Keratinocyte (primary cell): ENCODE data around the gene GDNF. TPM values are rescaled to one million over a fixed set of nuclear protein-coding genes. Genes with fewer than 3 reads are reported as not detected.

Source experiments
- DNase-seq: peaks from one replicate; pipeline ENCODE4 v3.0.0-alpha.2; 2011; ENCODE audit warnings: low read depth, missing footprints, low spot score
- FAIRE-seq: peaks from 2 replicates; lab custom pipeline; 2011; peaks lifted over from hg19 to GRCh38; lab: Jason Lieb, UNC
- H2AFZ ChIP-seq: 2 replicates; pipeline ENCODE4 v1.6.0; 2012; ENCODE audit warnings: low read length, control low read depth, inconsistent platforms; ENCODE audit not compliant: control insufficient read depth
- H3K27ac ChIP-seq: 2 replicates; pipeline ENCODE4 v1.5.1; 2011; ENCODE audit warnings: low read length; ENCODE audit not compliant: control insufficient read depth, insufficient read depth
- H3K27me3 ChIP-seq: 3 replicates; pipeline ENCODE4 v1.6.0; 2011; ENCODE audit warnings: low read length; ENCODE audit not compliant: control insufficient read depth, insufficient read depth; ENCODE audit errors: extremely low read depth
- H3K36me3 ChIP-seq, 2 experiments: 2 replicates in 1 of 2; 3 replicates in 1 of 2; pipeline ENCODE4 v1.5.1; 2011; ENCODE audit warnings: low read length in 2 of 2, mild to moderate bottlenecking in 1 of 2; ENCODE audit not compliant: control insufficient read depth in 2 of 2, insufficient read depth in 2 of 2; ENCODE audit errors: extremely low read depth in 1 of 2
- H3K4me1 ChIP-seq: 3 replicates; pipeline ENCODE4 v1.5.1; 2011; ENCODE audit warnings: low read length; ENCODE audit not compliant: control insufficient read depth, insufficient read depth; ENCODE audit errors: extremely low read depth
- H3K4me2 ChIP-seq: 3 replicates; pipeline ENCODE4 v1.6.0; 2011; ENCODE audit warnings: low read depth, low read length; ENCODE audit not compliant: control insufficient read depth, insufficient read depth; ENCODE audit errors: extremely low read depth
- H3K4me3 ChIP-seq, 3 experiments: fragments of 200-600 bp in 1 of 3; sonication (generic) in 1 of 3; 2 replicates in 2 of 3; 3 replicates in 1 of 3; pipeline ENCODE4 v1.5.1; 2011 to 2016; ENCODE audit warnings: low read length in 3 of 3, mild to moderate bottlenecking in 3 of 3, control low read depth in 2 of 3, inconsistent platforms in 1 of 3, low read depth in 1 of 3, mixed read lengths in 1 of 3, mixed run types in 1 of 3, moderate library complexity in 1 of 3; ENCODE audit not compliant: control insufficient read depth in 2 of 3, insufficient read depth in 2 of 3; ENCODE audit errors: extremely low read depth in 1 of 3
- H3K79me2 ChIP-seq: 2 replicates; pipeline ENCODE4 v1.6.0; 2012; ENCODE audit warnings: low read length; ENCODE audit not compliant: control insufficient read depth, insufficient read depth
- H3K9ac ChIP-seq: 3 replicates; pipeline ENCODE4 v1.6.0; 2011; ENCODE audit warnings: low read length; ENCODE audit not compliant: control insufficient read depth, insufficient read depth; ENCODE audit errors: extremely low read depth
- H3K9me1 ChIP-seq: 3 replicates; pipeline ENCODE4 v1.6.0; 2011; ENCODE audit warnings: low read length; ENCODE audit not compliant: control insufficient read depth, insufficient read depth; ENCODE audit errors: extremely low read depth
- H3K9me3 ChIP-seq: 2 replicates; pipeline ENCODE4 v1.5.1; 2012; ENCODE audit warnings: low read depth, low read length; ENCODE audit not compliant: control insufficient read depth
- H4K20me1 ChIP-seq: 3 replicates; pipeline ENCODE4 v1.6.0; 2011; ENCODE audit warnings: low read length; ENCODE audit not compliant: control insufficient read depth, insufficient read depth; ENCODE audit errors: extremely low read depth
- CTCF ChIP-seq, 3 experiments: IDR thresholded peaks in 1 of 3; conservative IDR thresholded peaks in 1 of 3; optimal IDR thresholded peaks in 1 of 3; 2 replicates in 2 of 3; 3 replicates in 1 of 3; pipeline versions ENCODE3 to v1.5.1; 2011; ENCODE audit warnings: low read length in 3 of 3, mild to moderate bottlenecking in 3 of 3, moderate library complexity in 2 of 3, control low read depth in 1 of 3, inconsistent platforms in 1 of 3; ENCODE audit not compliant: insufficient read depth in 2 of 3; ENCODE audit errors: extremely low read depth in 1 of 3
- EZH2 ChIP-seq: IDR thresholded peaks from one replicate; pipeline ENCODE4 v1.6.1; 2012; ENCODE audit warnings: inconsistent platforms, mild to moderate bottlenecking, low read length, moderate library complexity
- dilution Hi-C: fragments of 300-500 bp; cut with MboI; formaldehyde crosslinking; loops from one replicate; pipeline ENCODE4 v1.7.0; 2020; ENCODE audit warnings: low sequenced_read_pairs; ENCODE audit not compliant: extremely low pct_ligation_motif_present
- polyA plus RNA-seq, 5 experiments: library from polyadenylated mRNA; depleted of rRNA in 3 of 5; stranded (reverse) in 3 of 5; stranded (forward) in 1 of 5; unstranded in 1 of 5; fragments of >200 nt; gene quantifications; 1 replicate in 1 of 5; 2 replicates in 3 of 5; 3 replicates in 1 of 5; pipeline versions ENCODE4 v1.2.1 to v1.2.3, GENCODE V29; 2011 to 2012; ENCODE audit warnings: missing spikeins in 2 of 5, low read depth in 1 of 5, low replicate concordance in 1 of 5

GDNF gene
- polyA plus RNA-seq, 1 donor (not counting 4 experiments of a cell fraction or from before 2014, with no cell fraction given) = 2.4 TPM

GRCh38 chr5:37847978-37848425 is 8.2 kb upstream of the GDNF start:
- no peak overlapping the region for H3K9ac ChIP-seq
- dilution Hi-C loops = no loop called here
- peak overlapping the region; percentile 61 for H3K4me2 ChIP-seq
- H3K9me1 ChIP-seq = no peaks in the 10 kb centered on the region
- H4K20me1 ChIP-seq = no peaks in the 10 kb centered on the region
- peak overlapping the region; percentile 63 for H2AFZ ChIP-seq
- H3K4me1 ChIP-seq = peaks cover 15% of the 10 kb centered on the region
- TF ChIP-seq EZH2 (no peak), CTCF (optimal IDR thresholded peaks at IDR 0.05 in 1 of 3, IDR thresholded peaks at IDR 0.05 in 1 of 3, conservative IDR thresholded peaks at IDR 0.05 in 1 of 3; ENCODE audit: extremely low read depth in 1 of 3, insufficient read depth in 2 of 3, low read length in 3 of 3) (no peak)
- H3K4me3 ChIP-seq = no peak overlapping the region
- FAIRE-seq (peak; percentile 100), DNase-seq (peak; percentile 52)
- no peaks in the 10 kb centered on the region for H3K79me2 ChIP-seq
- H3K36me3 ChIP-seq = no peaks in the 10 kb centered on the region
- H3K27me3 ChIP-seq = no peaks in the 10 kb centered on the region
- peak overlapping the region; percentile 45 for H3K27ac ChIP-seq
- H3K9me3 ChIP-seq = no peaks in the 10 kb centered on the region

- no peak for DNase-seq
- no peaks in the 10 kb centered on the region for H3K27me3 ChIP-seq
- no peaks in the 10 kb centered on the region for H3K9me3 ChIP-seq
- FAIRE-seq = no peak
- H3K4me2 ChIP-seq = no peak overlapping the region
- no peak overlapping the region for H3K9ac ChIP-seq
- no peaks in the 10 kb centered on the region for H3K79me2 ChIP-seq
- no peak for TF ChIP-seq EZH2
- TF ChIP-seq CTCF (optimal IDR thresholded peaks at IDR 0.05 in 1 of 3, IDR thresholded peaks at IDR 0.05 in 1 of 3, conservative IDR thresholded peaks at IDR 0.05 in 1 of 3; ENCODE audit: extremely low read depth in 1 of 3, insufficient read depth in 2 of 3, low read length in 3 of 3) = no peak
- H4K20me1 ChIP-seq = no peaks in the 10 kb centered on the region
- no peaks in the 10 kb centered on the region for H3K36me3 ChIP-seq
- no peak overlapping the region for H2AFZ ChIP-seq
- no peak overlapping the region for H3K27ac ChIP-seq
- dilution Hi-C loops = no loop called here
- no peaks in the 10 kb centered on the region for H3K9me1 ChIP-seq
- peaks cover 15% of the 10 kb centered on the region for H3K4me1 ChIP-seq
- no peak overlapping the region for H3K4me3 ChIP-seq
Measured at GRCh38 chr5:37846786-37847310, 7.0 kb upstream of the GDNF start.
